ENCODE measurements around the gene NOTCH2. TPM values are rescaled to one million over a fixed set of nuclear protein-coding genes. Genes with fewer than 3 reads are reported as not detected.
A peak's percentile ranks its signal among the peaks of the same experiment; 100 is the strongest.

The NOTCH2 gene
- total and polyA plus RNA-seq, 8 donors, result 6.7 to 89.4 (median 45.7) TPM

- H3K27me3 ChIP-seq, result no peaks in the 10 kb centered on the region
- WGBS, 2 donors, result 72 to 78% methylated on average over 4 of the region's 4 CpGs
- TF ChIP-seq, protein P1, sequence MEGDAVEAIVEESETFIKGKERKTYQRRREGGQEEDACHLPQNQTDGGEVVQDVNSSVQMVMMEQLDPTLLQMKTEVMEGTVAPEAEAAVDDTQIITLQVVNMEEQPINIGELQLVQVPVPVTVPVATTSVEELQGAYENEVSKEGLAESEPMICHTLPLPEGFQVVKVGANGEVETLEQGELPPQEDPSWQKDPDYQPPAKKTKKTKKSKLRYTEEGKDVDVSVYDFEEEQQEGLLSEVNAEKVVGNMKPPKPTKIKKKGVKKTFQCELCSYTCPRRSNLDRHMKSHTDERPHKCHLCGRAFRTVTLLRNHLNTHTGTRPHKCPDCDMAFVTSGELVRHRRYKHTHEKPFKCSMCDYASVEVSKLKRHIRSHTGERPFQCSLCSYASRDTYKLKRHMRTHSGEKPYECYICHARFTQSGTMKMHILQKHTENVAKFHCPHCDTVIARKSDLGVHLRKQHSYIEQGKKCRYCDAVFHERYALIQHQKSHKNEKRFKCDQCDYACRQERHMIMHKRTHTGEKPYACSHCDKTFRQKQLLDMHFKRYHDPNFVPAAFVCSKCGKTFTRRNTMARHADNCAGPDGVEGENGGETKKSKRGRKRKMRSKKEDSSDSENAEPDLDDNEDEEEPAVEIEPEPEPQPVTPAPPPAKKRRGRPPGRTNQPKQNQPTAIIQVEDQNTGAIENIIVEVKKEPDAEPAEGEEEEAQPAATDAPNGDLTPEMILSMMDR (IDR thresholded peaks at IDR 0.05), result no peak
These were observed 174.4 kb downstream of the NOTCH2 start for GRCh38 chr1:119895102-119895501.

DNA sequence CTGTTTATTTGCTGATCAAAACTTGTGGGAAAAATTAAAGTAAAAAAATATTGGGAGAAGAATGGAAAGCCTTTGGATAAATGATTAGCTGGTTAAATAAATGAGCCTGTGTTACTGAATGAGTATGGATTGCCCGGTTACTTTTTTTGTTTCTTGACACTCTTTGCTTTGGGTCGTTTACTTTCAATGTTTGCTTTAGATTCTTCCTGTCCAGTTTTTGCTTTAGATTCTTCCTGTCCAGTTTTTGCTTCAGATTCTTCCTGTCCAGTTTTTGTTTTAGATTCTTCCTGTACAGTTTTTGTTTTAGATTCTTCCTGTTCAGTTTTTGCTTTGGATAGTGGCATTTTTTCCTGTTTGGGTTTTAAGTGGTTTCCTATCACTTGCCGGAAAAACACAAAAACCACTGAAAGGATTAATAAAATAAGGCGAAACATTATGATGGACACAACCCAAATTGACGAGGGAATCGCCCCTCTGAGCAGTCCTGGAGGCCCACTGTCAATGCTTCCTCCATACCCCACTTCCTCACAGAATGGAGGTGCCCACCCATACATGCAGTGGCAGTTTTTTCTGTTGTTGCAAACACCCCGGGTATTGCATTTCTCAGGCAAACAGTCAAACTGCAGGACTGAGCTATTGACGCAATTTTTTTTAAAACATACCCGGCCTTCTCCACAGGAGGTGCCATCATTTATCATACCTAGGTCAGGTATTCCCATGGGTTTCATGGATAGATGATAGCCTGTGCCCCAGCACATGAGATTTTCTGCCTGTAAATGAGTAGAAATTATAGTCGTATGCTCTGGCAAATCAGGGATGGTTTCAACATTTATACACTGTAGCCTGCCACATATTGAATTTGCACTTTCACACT lies 175.4 kb downstream of the NOTCH2 start:
- no peak for FAIRE-seq
- Histone ChIP-seq H3K36me3 (no peaks in the 10 kb centered on the region), H3K9me3 (no peaks in the 10 kb centered on the region), H3K27me3 (no peaks in the 10 kb centered on the region), H3K4me3 (no peak overlapping the region), H3K4me1 (peaks cover 4 to 16% (median 11%) of the 10 kb centered on the region in 3 donors), H3K27ac (peak overlapping the region in 3 of 4 donors; percentile 3 to 63 (median 33))
- WGBS, 2 donors, result 33 to 39% methylated on average over 10 of the region's 10 CpGs
- no peak for DNase-seq
- intact Hi-C loops (cut with DNase I), result no loop called here
- ATAC-seq, result peak; percentile 60 to 78 (median 68)
- TF ChIP-seq, protein P1 (IDR thresholded peaks at IDR 0.05), result no peak

More at GRCh38 chr1:119895102-119895501, 174.4 kb downstream of the NOTCH2 start:
- Histone ChIP-seq H3K4me3 (no peak overlapping the region), H3K27ac (peak overlapping the region in 2 of 4 donors; percentile 10 to 33), H3K4me1 (peaks cover 4 to 16% (median 11%) of the 10 kb centered on the region in 3 donors), H3K9me3 (no peaks in the 10 kb centered on the region), H3K36me3 (no peaks in the 10 kb centered on the region)
- DNase-seq (no peak), ATAC-seq (no peak), FAIRE-seq (no peak)
- intact Hi-C loops (cut with DNase I), result no loop called here

- WGBS, 2 donors, result 14 to 19% methylated on average over 6 of the region's 6 CpGs
- TF ChIP-seq, protein P1 (IDR thresholded peaks at IDR 0.05), result no peak
- peak in 1 of 6 donors; percentile 56 for DNase-seq
- Histone ChIP-seq H3K27ac (peak overlapping the region in 3 of 4 donors; percentile 3 to 63 (median 33)), H3K9me3 (no peaks in the 10 kb centered on the region), H3K36me3 (no peaks in the 10 kb centered on the region), H3K4me3 (no peak overlapping the region), H3K27me3 (no peaks in the 10 kb centered on the region), H3K4me1 (peaks cover 4 to 16% (median 11%) of the 10 kb centered on the region in 3 donors)
- ATAC-seq, result peak; percentile 56 to 79 (median 68)
- no peak for FAIRE-seq
- intact Hi-C loops (cut with DNase I), result no loop called here
These were observed 176.1 kb downstream of the NOTCH2 start for GRCh38 chr1:119893238-119893791.

DNA sequence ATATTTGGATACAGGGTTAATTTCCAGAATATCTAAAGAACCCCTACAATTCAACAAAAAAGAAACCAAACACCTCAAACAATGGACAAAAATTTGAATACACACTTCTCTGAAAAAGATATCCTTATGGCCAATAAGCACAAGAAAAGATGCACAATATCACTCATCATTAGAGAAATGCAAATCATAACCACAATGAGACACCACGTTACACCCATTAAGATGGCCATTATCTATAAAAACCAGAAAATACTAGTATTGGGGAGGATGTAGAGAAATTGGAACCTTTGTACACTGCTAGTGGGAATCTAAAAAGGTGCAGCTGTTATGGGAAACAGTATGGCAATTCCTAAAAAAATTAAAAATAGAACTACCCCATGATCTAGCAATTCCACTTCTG lies 178.1 kb downstream of the NOTCH2 start:
- no peak for DNase-seq
- intact Hi-C loops (cut with DNase I), result no loop called here
- no peak overlapping the region for H3K27ac ChIP-seq
- H3K36me3 ChIP-seq, result no peaks in the 10 kb centered on the region
- H3K27me3 ChIP-seq, result no peaks in the 10 kb centered on the region
- no peak for ATAC-seq
- H3K9me3 ChIP-seq, result no peaks in the 10 kb centered on the region
- peaks cover 4 to 16% (median 11%) of the 10 kb centered on the region in 3 donors for H3K4me1 ChIP-seq
- WGBS, 2 donors, result 91% methylated on average over 1 of the region's 1 CpG
- FAIRE-seq, result no peak
- TF ChIP-seq, protein P1 (IDR thresholded peaks at IDR 0.05), result no peak
- no peak overlapping the region for H3K4me3 ChIP-seq
